GM19397 (cell line): Measurements from ENCODE around the gene CCDC57.
A peak's percentile ranks its signal among the peaks of the same experiment; 100 is the strongest.

Source experiments
- ATAC-seq: cut with Tn5 transposase; IDR thresholded peaks from one replicate; pipeline ENCODE4 v1.9.1; 2021; ENCODE audit warnings: mild to moderate bottlenecking, moderate library complexity; ENCODE audit not compliant: unreplicated experiment

Gene CCDC57

DNA sequence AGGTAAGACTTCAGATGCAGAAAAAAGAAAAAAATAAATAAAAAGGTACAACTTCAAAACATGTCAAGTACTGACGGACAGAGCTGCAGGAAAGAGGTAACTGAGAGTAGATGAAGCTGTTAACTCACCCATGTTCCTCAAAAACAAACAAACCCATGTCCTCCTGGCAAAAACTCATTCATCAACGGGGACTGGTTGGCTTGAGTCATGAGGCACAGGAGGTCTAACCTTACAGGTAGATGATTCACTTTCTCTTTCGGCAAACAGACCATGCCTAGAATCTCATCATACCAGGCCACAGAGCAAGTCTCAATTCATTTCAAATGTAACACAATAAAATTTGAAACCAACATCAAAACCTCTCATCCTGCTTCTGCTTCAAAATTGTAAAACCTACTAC lies 102.3 kb downstream of the CCDC57 start:
- ATAC-seq: no peak

DNA sequence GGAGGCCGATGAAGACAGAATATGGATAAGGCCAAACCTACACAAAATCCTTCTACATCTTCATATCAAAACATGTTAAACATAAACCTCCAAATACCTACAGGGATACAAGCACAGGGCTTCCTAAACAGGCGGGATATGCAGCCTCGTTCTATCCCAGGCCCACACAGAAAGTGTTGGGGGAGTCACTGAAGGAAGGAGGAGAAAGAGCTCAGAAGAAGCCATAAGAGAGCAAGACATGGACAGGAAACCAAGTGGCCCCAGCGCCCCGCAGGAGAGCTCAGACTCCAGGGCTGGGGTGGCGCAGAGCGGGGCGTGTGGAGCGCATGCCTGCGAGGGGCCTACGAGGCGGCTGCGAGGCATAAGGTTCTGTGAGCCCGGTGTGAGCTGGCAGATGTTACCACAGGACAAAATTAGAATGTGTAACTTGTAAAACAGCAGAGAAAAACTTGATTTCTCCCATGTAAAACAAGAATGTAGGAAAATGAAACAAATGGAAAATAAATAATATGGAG lies 103.6 kb downstream of the CCDC57 start:
- ATAC-seq: no peak

DNA sequence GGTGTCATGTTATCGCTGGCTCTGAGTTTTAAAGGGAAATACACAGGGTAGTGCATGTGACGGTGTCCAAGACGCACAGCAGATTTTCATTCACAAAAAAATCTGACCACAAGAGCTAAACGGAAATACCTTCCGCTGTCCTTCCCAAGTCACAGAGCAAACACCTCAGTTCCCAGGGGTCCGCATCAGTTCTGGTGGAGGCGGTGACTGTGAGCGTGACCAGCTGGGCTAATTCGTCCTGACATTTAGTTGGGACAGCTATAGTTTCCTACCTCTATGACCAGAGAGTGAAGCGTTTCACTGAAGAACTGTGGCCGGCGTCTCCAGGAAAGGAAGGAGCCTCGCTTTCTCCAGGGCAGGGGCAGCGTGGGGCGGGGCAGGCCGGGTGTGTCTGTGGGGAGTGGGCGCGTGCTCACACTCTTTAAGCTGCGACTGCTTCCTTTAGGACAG lies 104.1 kb downstream of the CCDC57 start:
- no peak for ATAC-seq

DNA sequence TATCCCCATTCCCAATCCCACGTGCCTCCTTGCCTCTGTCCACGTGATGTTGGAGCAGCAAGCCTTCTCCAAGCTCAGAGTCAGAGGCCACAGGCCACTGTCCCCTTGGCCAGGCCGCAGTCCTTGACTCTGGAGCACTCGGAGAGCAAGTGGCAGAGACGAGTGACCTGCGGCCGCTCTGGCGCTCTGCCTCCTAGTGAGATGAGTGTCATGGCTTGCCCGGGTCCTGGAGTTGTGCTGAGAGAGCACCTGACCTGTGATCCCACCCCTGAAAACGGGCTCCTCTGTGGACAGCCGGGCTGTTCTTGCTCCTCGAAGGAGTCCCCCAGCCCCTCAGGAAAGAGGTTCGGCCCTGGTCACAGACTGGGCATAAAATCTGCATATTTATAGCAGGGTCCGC lies 104.6 kb downstream of the CCDC57 start:
- ATAC-seq: no peak

DNA sequence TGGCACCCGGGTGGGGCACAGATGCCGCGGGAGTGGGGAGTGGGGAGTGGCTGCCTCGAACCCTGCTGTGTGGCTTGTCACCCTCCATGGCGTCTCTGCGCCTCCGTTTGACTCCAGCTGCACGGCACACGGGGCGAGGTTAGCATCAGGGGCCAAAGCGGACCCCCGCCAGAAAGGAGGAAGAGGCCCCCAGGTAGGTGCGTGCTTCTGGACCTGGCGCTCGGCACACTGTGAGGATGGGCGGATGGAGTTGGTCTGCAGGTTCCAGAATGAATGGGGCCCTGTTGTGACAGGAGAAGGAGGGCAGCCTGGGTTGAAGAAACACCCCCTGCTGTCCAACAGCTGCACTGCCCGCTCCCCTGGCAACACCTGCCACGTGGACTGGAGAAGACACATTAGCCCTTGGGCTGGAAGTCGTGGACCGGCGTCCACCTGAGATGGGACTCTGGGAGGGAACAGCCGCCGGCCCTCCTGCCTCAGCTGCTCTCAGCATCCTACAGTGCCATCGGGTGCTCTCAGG lies 105.2 kb downstream of the CCDC57 start:
- ATAC-seq: no peak

DNA sequence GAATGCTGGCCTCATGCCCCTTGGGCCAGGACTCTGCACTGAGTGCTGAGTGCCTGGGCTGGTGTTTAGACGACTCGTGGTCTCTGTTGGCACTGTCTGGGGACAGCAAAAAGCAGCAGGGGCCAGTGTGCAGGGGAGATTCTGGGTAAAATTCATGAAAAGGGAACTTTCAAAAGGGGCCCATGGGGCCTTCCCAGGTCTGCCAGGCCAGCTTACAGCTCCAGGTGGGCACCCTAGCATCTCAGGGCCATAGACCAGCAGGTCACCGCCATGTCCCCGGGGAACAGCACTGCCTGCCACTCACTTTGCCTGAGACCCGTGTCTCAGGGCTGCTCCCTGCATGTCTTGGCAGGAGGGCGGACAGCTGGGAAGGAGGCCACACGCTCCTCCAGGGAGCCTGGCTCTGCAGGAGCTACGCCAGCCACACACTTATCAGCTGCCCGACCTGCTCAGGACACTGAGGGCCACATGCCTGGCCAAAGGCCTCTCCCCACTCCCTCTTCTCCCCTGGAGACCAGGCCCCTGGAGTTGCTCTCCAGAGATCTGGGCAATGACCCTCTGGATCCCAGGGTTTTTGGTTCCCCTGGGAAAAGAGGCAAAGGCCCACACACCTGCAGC lies 105.8 kb downstream of the CCDC57 start:
- ATAC-seq: no peak

DNA sequence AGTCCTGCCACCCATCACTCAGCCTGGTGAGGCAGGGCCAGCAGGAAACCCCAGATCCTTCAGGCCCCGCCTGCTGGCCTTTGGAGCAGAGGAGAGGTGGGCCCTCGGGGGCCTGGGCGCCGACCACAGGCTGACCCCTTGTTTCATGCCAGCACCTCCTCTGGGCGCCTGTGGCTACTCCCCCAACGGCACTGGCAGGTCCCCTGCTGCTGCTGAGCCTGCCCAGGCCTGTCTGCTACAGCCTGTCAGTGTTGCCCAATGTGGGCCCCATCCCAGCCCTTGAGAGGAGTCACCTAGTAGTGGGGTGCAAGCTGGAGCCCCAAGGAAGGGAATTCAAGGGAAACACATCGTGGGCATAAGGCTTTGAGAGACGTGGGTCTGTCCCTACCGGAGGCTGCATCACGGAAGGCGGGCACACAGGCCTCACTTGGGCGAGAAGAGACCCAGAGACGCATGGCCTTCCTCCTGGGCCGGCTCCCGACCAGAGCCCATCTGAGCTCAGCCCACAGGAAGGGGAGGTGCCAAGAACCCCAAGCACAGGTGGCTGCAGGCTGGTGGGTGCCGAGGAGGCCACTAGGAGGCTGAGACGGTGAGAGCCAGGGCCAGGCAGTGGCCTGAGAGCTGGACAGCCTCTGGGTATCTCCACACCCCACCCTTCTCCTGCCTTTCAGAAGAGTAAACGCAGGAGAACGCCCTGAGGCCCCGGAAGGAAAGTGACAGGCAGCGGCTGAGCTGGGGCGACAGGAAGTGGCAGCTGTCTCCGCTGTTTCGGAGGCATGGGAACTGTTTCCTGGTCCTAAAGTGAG lies 106.6 kb downstream of the CCDC57 start:
- ATAC-seq: peak; percentile 79

DNA sequence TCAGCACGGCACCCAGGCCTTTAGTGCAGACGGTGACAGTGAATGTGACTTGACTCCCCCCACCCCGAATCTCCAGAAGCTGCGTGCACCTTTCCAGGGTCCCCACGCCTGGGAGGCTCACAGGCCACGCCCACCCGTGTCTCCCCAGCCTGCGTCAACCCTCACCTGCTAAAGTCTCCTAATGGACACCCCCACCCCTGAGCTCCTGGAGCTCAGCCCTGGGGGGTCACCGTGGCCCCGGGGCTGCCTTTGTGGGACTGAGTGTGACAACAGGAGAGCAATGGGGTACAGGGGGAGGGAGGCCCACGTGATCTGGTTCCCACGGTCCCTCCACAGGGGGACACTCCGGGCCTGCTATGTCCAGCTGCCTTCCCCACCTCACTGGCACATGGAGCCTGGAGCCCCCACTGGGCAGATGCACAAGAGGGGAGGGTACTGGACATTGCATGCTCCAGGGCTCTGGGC lies 107.2 kb downstream of the CCDC57 start:
- ATAC-seq: no peak

DNA sequence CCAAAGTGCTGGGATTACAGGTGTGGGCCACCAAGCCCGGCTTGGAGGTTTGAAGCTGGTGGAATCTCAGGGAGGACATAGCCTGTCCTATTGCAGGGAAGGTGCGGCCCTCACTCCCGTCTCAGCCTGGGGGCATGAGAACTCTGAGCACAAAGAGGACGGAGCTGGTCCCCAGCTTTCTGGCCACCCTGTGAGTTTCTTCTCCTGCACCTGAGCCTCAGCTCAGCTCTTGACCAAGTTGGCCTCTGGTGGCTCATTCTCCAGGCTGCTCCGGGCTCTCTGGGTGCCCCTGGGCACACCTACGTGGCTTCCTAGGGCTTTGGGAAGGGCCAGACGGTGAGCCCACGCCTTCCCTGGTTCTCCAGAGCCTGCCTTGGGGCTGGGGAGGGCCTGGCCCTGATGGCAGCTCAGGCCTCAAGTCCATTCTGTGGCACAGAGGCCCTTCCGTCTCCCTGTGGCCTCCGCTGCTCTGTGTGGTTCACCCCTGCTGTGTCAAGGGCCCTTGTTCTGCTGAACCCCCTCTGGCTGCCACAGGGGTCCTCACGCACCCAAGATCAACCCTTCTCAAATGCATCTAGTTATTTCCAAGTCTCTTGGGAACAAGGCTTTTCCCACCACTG lies 107.7 kb downstream of the CCDC57 start:
- ATAC-seq: no peak

DNA sequence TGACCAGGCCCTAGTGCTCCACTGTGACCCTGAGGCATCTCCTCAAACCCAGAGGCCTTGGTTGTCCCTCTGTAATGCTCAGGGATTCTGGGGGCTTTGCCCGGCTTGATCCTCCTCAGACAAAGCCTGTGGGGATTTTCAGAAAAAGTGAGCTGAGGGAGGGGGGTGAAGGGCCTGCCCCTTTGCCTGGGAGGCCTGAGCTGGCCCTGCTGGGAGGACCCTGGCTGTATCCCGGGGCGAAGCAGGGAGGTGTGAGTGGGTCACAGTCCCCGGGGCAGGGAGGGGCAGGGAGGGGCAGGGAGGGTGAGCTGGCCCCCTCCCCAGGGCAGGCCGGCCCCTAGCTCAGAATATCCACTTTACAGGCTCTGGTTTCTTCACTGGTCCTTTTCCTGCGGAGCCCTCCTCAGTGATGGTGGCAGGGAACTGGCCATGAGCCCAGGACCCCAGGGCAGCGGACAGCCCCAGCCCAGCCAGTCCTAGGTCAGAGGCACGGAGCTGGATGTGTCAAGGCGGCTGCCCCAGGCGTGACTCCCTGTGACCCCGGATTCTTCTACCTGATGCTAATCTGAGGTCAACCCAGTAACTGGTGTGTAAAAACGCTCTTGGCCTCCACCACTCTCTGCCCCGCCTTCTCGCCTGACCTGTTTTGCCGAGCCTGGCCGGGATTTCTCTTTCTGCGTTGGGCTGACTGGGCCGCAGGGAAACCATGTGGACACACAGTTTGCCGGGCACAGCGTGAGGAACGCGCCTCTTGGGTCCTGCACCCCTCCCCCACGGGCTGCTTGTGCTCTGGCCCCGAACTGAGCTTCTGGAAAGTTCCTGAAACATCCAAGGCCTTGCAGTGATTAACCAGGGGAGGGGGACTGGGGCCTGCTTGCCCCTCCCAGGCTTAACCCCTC lies 108.8 kb downstream of the CCDC57 start:
- ATAC-seq: no peak

DNA sequence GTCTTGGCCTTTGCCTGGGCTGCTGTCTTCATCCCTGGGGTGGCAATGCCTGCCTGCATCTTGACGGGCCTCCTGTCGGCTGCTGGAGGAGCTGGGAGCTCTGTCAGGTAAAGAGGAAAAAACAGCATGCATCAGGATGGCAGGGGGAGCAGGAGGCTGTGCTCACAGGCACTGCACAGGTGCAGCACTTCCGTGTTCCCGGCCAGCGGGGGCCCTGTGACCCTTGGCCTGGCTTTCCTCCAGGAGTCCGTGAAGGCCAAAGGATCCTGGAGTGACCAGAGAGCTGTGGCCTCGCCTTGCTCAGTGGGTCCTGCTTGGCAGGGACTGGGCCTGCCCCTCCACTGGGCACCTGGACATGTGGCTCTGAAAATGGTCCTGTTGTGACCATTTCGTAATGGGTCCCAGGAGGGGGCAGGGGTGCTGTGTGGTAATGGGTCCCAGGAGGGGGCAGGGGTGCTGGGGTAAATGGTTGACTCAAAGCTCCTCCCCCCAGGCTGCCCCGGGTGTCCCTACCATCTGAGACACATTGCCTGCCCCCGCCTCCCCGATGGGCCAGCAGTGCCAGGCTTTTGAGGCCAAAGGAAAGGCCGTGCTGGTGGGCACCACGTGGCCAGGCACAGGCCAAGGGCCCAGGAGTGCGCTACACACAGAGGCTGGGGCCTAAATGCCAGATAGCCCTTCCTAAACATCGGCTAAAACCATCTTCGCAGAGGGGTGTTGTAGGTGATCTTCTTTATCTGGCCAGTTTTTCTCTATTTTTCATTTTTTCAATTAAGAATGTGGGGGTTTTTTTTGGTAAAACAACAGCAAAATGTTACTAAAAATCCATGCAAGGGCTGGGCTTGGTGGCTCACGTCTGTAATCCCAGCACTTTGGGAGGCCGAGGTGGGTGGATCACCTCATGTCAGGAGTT lies 110.6 kb downstream of the CCDC57 start:
- no peak for ATAC-seq

DNA sequence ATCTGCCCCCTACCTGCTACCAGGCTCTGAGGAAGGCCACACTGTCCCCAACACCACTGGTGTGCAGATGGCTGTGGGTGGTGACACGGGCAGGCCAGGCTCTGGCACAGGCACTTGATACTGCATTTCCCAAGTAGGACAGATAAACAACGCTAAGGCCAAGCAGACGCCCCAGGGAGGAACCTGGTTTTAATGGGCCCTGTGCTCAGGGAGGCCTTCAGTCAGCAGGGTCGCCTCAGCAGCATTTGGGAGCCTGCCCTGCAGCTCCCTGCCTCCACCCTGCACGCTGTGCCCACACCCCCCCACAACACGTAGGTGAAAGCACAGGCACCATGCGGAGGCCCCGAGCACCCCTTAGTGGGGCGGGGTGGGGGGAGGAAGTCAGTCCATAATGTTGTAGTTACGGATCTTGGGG lies 111.3 kb downstream of the CCDC57 start:
- no peak for ATAC-seq

DNA sequence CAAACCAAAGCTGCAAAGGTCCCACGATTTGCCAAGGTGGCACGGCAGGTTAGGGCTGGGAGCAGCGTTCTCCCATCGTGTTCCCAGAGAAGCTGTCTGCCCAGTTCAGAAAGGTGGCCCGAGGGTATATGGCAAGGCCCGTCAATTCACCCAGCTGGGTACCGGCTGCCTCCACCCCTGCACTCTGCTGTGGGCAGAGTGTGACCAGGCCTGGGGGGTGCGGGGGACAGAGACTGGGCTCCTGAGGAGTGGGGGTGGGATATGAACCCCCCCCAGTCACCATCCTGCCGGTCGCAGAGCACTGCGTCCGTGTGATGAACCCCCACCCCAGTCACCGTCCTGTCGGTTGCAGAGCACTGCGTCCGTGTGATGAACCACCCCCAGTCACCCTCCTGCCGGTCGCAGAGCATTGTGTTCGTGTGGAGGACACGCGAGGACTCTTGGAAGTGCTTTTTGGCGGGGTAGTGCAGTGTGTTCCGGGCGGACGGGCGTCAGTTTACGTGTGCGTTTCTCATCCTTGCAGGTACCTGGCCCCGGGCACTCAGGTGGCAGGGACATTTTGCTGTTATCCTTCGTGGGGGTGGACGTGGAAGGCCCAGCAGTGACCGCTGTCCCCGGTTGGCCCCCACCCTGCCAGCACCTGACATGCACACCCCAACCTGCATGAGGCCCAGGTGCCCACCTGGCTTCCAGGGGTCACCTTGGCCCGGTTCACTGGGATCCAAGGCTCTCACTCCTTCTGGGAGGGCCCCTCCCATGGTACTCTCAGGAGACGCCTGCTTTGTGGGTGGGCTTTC lies 111.9 kb downstream of the CCDC57 start:
- no peak for ATAC-seq

DNA sequence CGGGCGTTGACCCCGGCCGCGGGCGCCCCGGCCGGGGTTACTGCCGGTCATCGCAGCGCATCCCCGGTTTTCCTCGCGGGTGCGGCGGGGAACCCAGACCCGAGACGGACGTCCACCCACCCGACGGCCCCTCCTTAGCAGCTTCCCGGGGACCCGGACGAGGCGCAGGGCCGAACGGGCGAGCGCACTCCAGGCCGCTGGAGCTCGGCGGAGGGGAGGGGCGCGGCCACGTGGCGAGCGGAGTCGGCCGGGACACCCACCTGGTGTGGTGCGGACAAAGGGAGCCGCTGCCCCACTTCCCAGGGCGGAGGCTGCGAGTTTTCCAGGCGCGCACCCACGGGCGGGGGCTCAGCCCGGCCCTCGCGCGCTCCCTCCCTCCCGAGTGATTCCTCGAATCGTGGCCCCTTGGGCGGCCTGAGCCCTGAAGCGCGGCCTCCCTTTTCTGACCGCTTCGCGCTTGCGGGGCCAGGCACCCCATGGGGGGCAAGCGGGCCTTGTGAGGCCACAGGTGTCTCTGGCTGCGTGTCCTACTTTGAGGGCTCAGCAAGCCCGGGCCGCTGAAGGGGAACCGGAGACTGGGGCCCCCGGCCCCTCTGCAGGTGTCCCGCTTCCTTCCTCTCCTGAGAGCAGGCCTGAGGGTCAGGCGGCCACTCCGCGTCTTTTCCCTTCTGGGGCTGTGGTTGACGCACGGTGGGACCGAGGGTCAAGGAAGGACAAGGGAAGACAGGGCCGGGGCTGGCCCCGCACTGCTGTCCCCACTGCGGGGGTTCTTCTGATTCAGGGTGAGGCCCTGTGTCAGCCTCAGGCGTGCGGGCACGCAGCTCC lies 113.5 kb downstream of the CCDC57 start:
- peak; percentile 2 for ATAC-seq

DNA sequence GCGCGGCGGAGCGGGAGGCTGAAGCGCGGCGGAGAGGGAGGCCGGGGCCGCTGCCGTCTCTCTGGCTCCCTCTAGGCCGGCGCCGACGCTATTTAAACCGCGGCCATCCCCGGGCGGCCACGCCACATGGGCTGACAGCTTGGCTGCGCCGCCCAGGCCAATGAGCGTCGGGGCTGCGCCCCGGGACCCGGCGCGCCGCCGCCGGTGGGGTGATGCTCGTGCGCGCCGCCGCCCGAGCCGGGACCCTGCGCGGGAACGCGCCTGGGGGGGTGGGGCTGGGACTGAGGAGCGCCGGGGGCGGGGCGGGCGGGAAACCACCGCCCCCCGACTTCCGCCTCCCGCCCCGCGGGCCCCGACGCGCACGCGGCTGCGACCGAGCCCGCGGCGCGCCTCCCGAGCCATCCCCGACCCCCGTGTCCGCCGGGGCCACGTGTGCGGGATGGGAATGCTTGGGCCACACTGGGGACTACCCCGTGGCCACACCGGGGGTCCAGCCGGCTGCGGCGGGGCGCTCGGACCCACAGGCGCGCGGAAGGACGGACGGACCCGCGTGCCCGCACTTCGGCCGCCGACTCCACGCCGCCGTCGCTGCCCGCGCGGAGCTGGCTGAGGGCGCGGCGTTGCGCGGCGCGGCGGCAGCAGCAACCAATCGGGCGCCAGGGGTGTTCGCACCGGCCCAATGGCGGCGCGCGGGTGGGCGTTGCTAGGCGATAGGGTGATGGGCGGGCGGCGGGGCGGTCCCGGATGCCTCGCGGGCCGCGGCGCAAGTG lies 114.3 kb downstream of the CCDC57 start, which contains the start of gene FASN:
TSS of gene FASN (minus strand) at position 68 of the 770 bp plus-strand sequence. CDS start 1,791 bp downstream, outside the sequence.
- ATAC-seq: peak; percentile 67

DNA sequence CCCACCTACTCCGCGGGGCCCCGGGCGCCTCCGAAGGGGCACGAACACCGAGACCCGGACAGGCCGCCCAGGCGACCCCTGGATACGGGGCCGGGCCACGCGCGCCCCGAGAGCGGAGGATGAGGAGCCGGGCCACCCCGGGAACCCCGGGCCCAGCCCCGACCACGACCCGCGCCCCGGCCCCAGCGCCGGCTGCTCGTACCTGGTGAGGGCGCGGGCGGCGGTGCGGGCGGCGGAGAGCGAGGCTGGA lies 114.8 kb downstream of the CCDC57 start:
- no peak for ATAC-seq
